WTC11 (cell line): ENCODE measurements around the gene MYOZ3.

Experiments used
- CREB1 ChIP-seq: sonication (generic); formaldehyde crosslinking; IDR thresholded peaks from 2 replicates; pipeline ENCODE4 v1.8.0; 2023; ENCODE audit warnings: mild to moderate bottlenecking, missing genetic modification reagents
- IRF1 ChIP-seq: sonication (generic); formaldehyde crosslinking; IDR thresholded peaks from 2 replicates; pipeline ENCODE4 v1.8.0; 2023; ENCODE audit warnings: missing genetic modification reagents
- TF ChIP-seq, protein P1 (sequence below): fragments of 200-600 bp; IDR thresholded peaks from 2 replicates; pipeline ENCODE4 v1.8.0; 2022; ENCODE audit warnings: antibody characterized with exemption

- TF ChIP-seq, protein P1, sequence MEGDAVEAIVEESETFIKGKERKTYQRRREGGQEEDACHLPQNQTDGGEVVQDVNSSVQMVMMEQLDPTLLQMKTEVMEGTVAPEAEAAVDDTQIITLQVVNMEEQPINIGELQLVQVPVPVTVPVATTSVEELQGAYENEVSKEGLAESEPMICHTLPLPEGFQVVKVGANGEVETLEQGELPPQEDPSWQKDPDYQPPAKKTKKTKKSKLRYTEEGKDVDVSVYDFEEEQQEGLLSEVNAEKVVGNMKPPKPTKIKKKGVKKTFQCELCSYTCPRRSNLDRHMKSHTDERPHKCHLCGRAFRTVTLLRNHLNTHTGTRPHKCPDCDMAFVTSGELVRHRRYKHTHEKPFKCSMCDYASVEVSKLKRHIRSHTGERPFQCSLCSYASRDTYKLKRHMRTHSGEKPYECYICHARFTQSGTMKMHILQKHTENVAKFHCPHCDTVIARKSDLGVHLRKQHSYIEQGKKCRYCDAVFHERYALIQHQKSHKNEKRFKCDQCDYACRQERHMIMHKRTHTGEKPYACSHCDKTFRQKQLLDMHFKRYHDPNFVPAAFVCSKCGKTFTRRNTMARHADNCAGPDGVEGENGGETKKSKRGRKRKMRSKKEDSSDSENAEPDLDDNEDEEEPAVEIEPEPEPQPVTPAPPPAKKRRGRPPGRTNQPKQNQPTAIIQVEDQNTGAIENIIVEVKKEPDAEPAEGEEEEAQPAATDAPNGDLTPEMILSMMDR: no peak
- TF ChIP-seq IRF1: no peak
- no peak for TF ChIP-seq CREB1 (CRISPR knock-in tag)
These were observed 33.6 kb downstream of the MYOZ3 start for GRCh38 chr5:150694612-150695011.
